ENCODE results near the gene MCF2L.
"Not testable (repeated sequence)": the region's sequence is repeated elsewhere in the genome, so short reads cannot be mapped to it uniquely, and the experiment has no call there.

MCF2L gene, protein sequence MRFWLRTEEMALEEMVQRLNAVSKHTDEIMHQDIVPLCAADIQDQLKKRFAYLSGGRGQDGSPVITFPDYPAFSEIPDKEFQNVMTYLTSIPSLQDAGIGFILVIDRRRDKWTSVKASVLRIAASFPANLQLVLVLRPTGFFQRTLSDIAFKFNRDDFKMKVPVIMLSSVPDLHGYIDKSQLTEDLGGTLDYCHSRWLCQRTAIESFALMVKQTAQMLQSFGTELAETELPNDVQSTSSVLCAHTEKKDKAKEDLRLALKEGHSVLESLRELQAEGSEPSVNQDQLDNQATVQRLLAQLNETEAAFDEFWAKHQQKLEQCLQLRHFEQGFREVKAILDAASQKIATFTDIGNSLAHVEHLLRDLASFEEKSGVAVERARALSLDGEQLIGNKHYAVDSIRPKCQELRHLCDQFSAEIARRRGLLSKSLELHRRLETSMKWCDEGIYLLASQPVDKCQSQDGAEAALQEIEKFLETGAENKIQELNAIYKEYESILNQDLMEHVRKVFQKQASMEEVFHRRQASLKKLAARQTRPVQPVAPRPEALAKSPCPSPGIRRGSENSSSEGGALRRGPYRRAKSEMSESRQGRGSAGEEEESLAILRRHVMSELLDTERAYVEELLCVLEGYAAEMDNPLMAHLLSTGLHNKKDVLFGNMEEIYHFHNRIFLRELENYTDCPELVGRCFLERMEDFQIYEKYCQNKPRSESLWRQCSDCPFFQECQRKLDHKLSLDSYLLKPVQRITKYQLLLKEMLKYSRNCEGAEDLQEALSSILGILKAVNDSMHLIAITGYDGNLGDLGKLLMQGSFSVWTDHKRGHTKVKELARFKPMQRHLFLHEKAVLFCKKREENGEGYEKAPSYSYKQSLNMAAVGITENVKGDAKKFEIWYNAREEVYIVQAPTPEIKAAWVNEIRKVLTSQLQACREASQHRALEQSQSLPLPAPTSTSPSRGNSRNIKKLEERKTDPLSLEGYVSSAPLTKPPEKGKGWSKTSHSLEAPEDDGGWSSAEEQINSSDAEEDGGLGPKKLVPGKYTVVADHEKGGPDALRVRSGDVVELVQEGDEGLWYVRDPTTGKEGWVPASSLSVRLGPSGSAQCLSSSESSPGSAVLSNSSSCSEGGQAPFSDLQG

DNA sequence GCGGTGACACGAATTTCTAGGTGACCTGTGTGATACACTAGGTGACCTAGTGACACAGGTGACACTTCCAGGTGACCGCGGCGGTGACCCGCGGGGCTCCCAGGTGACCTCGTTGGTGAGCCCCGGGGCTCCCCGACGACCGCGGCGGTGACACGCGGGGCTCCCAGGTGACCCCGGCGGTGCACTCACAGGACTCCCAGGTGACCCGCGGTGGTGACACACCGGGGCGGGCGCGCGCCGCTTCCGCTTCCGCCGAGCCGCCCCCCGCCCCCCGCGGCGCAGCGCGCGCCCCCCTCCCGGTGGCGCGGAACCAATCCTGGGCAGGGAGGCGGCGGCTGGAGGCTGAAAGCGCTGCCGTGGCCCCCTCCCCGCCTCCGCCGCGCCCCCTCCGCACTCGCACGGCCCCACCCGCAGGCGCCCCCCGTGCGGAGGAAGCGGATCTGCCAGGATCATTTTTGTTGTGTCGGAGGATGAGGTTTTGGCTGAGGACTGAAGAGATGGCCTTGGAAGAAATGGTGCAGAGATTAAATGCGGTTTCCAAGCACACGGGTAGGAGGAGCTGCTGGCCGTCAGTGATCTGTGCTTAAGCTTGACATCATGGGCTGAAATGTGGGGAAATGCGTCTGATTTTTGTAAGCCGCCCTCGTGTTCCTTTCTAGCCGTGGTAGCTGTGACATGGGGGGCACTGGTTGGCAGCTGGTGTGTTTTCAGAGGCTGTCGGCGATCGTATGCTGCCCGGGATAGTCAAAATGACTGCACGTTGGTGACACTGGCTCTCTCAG, at the start of gene MCF2L:
Gene MCF2L, plus strand, starts transcription at position 305 of the 782 bp plus-strand sequence. Its CDS starts 166 bp downstream, at position 471.
- DNase-seq (ENCODE audit: low read depth), result peak; percentile 51

DNA sequence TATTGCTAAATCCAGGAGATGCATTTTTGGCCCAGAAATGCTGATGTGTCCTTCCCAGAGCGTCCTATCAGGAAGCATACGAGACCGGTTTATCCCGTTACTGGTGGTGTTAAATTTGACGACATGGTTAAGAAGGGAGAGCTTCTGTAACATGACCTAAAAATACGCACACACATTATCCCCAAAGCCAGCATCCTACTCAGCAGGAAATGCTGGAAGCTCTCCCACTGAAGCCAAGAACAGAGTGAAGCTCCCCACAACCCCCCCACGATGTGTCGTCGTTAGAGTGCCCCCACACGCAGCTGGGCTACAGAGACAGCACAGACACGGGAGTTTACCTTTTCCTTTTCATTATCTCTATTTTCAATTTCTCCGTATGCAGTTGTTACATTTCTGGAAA, 45.1 kb upstream of the MCF2L start:
- DNase-seq (ENCODE audit: low read depth), result no peak

DNA sequence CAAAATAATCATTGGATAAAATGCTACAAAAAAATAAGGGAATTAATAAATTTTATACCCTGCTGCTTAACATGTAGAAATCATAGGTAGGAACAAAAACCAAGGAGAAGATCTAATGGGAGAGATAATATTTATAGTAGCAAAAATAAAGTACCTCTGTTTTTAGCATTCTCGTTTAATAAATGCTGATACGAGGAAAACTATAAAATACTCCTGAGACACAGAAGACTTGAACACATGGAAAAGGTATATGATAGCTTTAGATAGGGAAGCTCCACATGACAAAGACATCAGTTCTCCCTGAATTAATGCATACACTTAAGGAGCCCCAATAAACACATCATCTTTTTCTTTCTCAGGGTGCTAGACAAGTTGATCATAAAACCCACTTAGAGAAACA, 44.6 kb upstream of the MCF2L start:
- DNase-seq (ENCODE audit: low read depth), result no peak

DNA sequence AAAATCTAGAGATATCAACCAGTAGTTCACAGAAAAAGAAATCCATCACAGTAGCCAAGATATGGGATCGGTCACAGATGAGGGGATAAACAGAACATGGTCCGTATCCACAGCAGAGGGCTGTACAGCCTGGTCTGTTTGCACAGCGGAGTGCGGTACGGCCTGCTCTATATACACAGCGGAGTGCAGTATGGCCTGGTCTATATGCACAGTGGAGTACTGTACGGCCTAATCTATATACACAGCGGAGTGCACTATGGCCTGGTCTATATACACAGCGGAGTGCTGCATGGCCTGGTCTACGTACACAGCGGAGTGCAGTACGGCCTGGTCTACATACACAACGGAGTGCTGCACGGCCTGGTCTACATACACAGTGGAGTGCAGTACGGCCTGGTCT, 43.0 kb upstream of the MCF2L start:
- no peak for DNase-seq (ENCODE audit: low read depth)

DNA sequence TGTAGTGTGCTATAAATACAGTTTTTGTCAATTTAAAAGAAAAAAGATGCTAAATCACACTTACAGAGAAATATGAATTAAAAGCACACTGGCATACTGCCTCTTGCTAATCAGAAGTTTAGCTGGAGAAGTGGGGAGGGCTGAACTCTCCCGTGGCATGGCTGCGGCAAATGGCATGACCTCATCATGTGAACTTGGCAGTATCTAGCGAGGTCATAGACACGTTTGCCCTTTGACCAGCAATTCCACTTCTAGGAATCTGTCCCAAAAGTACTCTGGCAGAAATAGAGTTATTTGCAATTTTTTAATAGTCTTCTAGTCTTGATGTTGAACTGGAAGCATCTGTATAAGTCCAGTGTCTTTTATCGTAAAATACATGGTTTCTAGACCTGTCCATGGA, 42.0 kb upstream of the MCF2L start:
- no peak for DNase-seq (ENCODE audit: low read depth)

DNA sequence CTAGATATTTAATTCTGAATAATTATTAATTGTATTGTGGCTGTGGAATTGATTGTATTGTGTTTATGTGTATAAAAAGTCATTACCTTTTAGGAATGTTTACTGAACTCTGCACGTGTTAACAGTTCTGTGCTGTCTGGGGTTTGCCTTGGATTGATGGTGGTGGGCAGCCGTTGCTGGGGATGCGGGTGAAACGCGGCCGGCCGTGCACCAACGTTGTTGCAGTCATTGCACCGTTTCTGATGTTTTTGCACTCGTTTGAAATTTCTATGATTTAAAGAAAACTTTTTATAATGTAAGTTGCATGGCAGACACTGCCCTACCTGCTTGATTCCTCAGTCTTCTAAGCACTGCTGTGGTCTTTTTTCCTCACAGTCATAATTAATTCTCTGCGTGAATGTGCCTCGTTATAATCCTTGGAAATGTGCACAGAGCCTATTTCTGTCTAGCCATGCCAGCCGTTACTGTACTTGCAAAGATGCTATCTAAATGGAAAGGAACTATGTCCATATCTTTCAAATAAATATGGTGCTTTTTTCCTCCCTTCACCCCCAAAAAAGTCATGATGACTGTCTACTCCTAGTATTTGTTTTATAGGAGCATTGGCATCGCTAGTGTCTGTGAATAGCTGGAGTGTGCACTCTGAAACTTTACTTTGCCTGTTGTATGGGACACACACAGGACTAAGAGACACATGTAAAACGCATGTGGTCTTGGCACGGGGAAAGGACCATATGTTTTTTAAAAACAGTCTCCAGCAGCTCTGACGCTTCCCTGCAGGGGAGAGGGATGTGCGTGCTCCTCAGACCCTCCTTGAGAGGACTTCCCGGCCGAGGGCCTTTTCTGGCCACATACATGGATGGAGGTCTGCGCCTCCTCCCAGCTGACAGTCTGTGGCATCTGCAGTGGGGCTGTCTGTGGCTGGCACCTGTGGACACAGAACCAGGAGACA, 40.7 kb upstream of the MCF2L start:
- no peak for DNase-seq (ENCODE audit: low read depth)

DNA sequence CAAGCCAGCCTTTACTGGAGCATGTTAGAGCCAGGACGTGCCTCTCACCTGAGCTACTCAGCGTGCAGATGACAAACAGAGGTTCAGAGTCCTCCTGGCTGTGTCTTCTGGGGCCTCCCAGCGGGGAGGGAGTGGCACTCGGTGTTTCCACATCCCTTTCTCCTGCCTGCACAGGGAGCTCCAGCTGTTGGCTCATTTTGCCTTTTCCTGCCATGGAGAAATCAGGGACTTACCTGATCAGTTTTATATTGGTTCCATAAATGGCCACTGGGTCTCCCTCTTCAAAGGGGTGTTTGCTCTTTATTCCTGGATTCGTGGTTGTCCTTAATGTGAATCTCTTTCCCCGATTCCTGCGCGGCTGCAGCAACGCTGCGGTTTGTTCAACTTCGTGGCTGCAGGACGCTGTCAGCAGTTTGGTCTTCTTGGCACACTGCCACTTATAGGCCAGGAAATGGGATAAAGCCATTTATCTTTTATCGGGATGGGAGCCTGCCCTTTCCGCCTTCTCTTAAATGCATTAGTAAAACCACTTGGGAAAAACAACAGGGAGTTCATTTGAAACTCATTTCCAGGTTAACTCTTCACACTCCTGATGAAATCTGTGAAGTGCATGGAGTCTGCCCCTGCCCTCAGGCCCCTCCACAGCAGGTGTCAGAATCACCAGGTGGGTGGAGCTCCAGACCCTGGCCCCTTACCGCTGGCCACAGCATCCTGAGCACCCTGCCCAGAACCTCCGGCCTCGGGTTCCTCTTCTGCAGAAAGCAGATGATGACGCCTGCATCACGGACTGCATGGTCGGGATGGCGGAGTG, 39.8 kb upstream of the MCF2L start:
- DNase-seq (ENCODE audit: low read depth), result no peak

DNA sequence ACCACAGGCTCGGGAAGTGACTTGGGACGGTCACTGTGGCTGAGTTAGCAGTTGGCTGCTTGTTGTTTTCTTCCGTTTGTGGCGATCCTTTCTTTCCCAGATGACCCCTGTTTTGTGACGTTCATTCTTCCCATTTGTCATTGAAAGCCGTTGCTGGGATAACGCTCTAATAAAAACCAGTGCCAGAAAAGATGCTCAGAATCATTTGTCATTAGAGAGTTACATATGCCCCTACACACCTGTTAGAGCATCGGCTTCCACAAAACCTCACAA, 39.3 kb upstream of the MCF2L start:
- DNase-seq (ENCODE audit: low read depth), result no peak

DNA sequence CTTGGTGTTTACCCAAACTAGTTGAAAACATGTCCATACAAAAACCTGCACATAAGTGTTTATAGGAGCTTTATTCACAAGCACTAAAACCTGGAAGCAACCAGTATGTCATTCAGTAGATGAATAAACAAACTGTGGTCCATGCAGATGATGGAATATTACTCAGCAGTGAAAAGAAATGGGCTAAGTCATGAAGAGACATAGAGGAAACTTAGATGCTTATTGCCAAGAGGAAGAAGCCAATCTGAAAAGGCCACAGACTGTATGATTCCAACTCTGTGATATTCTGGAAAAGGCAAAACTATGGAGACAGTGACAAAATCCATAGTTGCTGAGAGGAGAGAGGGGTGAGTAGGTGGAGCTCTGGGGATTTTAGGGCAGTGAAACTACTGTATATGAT, 38.8 kb upstream of the MCF2L start:
- DNase-seq (ENCODE audit: low read depth), result no peak

DNA sequence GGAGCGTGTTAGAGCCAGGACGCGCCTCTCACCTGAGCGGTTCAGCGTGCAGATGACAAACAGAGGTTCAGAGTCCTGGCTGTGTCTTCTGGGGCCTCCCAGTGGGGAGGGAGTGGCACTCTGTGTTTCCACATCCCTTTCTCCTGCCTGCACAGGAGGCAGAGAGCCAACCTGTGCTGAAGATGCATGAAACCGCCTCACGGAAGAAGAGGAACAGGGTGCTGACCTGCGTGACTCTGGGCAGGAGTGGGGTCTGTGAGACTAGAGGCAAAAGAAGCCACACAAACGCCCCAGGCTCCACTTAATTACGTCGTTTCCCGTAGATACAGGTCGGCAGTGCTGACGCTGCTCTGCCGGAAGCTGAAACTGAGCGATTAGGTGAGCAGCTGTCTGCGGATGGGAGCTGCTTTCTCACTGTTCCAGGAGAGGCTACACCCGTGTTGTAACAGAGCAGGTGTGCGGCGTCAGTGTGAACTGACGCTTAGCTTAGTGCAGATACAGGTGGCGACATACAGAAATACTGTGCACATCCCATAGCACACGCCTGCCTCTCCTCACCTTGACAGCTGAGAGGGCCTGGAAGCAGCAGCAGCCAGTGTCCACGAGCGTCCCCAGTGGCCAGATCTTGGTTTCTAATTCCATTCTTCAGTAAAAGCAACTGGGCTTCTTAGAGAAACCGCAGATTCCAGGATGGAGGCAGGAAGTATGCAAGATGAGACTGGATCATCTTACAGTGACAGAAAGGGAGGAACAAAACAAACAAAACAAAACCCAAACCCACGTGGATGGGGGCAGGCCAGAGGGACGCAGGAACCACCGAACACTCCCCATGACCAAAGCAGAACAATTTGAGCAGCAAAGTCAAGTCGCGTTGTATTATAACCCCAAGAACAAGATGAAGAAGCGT, 37.7 kb upstream of the MCF2L start:
- no peak for DNase-seq (ENCODE audit: low read depth)

DNA sequence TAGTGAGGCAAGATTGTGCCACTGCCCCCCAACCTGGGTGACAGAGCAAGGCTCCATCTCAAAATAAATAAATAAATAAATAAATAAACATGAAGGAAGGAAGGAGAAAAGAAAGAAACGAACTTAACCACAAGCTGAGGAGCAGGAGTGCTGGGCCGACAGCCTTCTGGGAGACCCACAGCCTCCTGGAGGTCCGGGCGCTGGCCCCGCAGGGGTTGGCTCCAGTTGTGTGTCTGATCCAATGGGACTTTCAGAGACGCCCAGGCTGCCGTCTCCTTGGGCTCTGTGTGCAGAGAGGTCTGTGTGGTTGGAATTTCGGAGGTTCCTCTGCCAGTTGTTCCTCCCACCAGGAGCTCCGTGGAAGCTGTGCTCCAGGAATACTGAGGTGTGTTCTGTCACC, 36.0 kb upstream of the MCF2L start:
- DNase-seq (ENCODE audit: low read depth), result no peak

DNA sequence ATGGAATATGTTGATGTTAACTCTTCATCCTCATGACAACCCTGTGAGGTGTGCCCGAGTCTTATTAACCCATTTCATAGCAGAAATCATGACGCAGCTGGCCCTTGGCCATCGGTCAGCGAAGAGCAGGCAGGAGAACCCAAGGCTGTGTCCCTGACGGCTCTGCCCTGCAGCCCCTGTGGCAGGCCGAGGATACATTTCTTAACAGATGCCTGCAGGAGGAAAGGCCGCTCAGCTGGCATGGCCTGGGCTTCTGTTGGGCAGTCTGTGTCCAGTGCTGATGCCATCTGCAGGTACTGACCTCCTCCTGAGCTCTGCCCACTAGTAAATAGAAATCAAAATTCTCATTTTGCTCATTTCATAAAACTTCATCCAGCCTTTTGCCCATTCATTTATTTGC, 35.4 kb upstream of the MCF2L start:
- DNase-seq (ENCODE audit: low read depth), result no peak

DNA sequence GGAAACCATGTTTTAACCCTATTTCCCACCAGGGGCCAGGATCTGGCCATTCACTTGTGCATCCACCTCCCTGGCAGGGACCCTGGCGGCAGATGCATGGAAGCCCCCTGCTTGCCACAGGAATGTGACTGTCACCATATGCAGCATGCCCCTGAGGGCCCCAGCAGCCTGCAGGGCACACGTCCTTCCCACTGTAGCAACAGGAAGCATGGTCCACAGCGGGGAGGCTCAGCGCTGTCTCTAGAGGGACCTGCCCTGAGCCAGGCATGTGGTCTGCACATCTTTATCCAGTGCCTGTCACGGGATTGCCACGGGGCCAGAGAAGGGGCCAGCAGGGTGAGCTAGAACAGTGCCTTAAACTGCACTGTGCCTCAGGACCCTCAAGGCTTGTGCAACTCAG, 34.9 kb upstream of the MCF2L start:
- no peak for DNase-seq (ENCODE audit: low read depth)

DNA sequence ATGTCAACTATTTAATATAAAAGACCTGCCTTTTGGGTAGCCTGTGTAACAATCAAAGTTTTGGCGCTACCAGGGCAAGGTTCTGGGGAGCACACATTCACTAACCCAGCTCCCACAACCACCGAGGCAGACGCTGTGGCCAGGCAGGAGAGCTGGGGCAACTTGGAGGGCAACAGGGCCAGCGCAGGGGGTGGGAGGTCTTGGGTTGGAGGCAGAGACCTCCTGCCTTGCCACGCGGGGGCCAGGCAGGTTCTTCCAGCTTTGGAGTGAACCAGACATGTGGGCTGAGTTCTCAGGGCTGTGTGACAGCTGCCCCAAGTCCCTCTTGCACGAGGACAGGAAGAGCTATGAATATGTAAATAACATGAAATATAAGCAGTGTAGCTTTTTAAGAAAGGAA, 30.3 kb upstream of the MCF2L start:
- DNase-seq (ENCODE audit: low read depth), result no peak

DNA sequence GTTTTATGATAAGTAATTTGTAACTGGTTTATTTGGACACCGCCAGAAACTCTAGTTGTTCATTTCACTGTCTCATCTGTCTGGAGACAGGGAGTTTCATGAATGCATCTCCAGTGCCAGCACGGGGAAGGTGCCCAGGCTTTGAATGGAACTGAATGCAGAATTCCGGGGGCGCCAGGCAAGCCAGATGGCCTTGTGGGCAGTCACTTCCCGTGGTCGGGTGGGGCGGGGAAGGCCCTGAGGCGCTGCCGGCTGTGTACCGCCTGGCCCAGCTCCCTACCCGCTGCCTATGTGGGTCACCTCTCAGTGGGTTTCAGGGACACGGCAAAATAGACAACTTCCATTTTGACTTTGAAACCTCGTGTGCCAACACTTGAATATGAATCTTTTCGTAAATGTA, 28.8 kb upstream of the MCF2L start:
- no peak for DNase-seq (ENCODE audit: low read depth)

DNA sequence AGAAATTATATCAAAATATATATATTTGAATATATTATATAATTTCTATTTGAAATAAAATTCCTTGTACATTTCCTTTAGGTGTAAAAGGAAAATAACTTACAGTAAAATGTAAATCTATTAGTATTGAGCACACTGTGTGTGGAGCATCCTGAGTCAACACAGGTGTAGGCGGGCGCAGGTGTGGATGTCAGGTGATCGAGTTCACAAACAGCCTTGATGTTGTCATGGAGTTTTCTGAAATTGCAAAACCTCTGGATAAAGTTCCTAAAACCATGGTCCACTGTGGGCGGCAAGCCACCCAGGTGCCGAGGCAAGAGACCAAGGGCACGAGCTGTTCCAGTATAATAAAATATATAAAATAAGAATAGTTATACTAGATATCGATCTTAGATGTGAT, 27.7 kb upstream of the MCF2L start:
- DNase-seq (ENCODE audit: low read depth), result no peak

DNA sequence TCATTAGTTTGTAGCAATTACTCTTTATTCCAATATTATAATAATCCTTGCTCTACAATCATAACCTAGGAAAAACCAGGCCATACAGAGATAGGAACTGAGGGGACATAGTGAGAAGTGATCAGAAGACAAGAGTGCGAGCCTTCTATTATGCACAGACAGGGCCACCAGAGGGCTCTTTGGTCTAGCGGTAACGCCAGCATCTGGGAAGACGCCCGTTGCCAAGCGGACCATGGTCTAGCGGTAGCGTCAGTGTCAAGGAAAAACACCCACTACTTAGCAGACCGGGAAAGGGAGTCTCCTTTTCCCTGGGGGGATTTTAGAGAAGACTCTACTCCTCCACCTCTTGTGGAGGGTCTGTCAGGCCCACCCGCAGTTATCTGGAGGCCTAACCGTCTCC, 27.2 kb upstream of the MCF2L start:
- not testable (repeated sequence) for DNase-seq (ENCODE audit: low read depth)

DNA sequence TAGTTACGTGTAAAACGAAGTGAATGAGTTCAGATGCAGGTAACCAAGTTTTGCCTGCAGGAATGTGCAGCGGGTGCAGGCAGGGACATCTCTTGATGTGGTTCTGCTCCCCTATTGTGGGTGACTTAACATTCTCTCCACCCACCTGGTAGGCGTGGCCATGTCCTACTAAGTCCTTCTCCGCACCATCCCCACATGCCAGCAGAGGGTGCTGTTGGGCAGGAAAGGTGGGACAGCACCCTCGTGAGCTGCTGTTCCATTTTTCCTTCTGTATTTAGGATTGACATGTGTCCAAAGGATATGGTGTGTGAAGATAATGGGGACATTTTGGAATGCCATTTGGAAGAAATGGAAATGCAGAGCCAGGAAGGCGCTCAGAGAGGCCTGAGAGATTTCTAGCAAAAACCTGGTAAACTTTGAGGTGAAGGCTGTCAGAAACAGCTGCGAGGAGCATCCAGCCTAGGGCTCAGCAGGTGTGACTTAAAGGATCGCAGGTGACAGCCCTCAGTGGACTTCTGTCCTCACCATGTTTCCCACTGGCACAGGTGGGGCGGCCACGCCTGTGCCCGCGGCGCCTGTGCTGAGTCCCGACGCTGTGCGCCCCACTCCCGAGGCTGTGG, 26.2 kb upstream of the MCF2L start:
- peak; percentile 82 for DNase-seq (ENCODE audit: low read depth)
